ENCODE data around the gene SHISA4.
"Not testable (repeated sequence)": the region's sequence is repeated elsewhere in the genome, so short reads cannot be mapped to it uniquely, and the experiment has no call there.

The SHISA4 gene, protein sequence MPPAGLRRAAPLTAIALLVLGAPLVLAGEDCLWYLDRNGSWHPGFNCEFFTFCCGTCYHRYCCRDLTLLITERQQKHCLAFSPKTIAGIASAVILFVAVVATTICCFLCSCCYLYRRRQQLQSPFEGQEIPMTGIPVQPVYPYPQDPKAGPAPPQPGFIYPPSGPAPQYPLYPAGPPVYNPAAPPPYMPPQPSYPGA

DNA sequence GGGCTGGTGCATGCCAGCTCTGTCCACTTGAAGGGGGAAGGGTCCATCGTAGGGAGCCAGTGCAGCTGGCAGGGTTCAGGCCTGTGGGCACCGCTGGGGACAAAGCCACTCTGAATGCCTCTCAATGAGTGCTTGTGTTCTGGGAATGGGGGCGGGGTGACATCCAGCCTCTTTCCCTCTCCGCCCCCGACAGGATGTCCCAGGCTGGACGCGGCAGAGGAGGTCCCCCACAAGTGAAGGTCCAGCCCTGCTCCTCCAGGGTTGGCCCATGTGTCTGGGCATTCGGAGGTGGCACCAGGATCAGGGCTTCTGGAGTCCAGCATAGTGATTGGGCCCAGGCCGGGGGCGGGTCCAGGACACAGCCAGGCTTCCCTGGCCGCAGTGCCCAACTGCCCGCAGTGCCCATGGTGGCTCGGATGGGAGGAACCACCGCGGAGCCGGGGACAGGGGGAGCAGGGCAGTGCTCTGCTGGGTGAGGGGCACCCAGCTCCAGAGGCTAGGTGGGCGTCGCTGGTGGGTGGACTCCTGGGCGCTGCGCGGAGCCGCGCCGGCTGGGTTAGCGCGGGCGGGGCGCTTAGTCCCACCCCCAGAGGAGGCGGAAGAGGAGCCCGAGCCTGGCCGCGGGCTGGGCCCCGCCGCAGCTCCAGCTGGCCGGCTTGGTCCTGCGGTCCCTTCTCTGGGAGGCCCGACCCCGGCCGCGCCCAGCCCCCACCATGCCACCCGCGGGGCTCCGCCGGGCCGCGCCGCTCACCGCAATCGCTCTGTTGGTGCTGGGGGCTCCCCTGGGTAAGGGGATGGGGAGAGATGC is at the start of gene SHISA4:
TSS of gene SHISA4 (plus strand) at position 617 of the 808 bp plus-strand sequence. CDS start at position 714, 97 bp downstream.
- peak; percentile 73 for DNase-seq

DNA sequence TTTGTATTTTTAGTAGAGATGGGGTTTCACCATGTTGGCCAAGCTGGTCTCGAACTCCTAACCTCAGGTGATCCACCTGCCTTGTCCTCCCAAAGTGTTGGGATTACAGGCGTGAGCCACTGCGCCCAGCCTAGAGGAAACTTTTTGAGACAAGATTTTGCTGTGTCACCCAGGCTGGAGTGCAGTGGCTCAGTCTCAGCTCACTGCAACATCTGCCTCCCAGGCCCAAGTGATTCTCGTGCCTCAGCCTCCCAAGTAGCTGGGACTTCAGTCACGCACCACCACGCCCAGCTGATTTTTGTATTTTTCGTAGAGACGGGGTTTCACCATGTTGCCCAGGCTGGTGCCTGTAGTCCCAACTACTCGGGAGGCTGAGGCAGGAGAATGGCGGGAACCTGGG is 49.6 kb upstream of the SHISA4 start:
- DNase-seq = not testable (repeated sequence)

DNA sequence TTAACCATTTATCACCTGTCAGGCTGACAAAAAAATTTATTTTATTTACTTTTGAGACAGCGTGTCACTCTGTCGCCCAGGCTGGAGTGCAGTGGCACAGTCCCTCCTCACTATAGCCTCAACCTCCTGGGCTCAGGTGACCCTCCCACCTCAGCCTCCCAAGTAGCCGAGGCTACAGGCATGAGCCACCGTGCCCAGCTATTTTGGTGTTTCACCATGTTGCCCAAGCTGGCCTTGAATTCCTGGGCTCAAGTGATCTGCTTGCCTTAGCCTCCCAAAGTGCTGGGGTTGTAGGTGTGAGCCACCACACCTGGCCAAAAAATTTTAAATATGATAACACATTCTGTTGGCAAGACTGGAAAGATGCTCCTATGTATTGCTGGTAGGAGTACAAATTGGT is 48.6 kb upstream of the SHISA4 start:
- no peak for DNase-seq

DNA sequence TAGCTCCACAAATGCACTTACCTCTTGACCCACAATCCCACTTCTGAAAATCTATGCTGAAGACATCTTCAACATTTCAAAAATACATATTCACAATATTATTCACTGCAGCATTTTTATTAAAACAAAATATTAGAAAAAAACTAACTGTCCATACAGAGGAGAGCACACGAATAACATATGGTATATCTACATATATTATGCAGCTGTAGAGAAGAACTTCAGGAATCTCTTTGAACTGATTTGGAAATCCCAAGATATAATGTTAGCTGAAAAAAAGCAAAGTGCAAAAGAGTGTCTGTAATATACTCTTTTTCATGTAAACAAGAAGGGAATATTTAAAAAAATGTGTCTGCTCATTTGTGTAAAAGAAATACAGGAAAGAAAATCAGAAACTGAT is 48.2 kb upstream of the SHISA4 start:
- DNase-seq = no peak

DNA sequence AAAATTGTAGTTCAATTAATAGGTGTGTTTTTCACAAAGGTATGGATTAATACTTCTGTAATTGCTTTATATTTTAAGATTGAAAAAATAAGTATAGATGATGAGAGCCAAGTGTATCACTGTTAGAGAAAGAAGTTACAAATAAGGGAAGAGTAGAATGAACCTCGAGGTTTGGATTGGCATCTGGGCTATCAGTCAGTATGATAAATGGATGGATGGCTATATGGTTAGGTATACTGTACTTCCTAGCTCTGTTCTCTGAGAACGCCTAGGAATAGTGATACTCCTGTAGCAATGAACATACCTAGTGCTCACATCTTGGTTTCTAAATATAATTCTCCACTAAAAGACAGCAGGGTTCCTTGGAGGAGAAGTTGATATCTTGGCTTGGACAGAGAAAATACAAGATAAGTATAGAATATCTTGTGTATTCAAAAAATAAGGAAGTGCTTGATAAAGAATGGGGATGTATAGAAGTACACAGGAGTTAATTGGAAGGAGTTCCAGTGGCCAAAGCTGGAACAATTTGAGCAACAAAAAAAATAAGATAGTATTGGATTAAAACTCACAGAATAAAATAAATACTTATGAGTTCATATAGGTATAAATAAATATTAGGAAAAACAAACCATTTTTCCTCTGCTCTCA is 47.3 kb upstream of the SHISA4 start:
- DNase-seq = no peak

DNA sequence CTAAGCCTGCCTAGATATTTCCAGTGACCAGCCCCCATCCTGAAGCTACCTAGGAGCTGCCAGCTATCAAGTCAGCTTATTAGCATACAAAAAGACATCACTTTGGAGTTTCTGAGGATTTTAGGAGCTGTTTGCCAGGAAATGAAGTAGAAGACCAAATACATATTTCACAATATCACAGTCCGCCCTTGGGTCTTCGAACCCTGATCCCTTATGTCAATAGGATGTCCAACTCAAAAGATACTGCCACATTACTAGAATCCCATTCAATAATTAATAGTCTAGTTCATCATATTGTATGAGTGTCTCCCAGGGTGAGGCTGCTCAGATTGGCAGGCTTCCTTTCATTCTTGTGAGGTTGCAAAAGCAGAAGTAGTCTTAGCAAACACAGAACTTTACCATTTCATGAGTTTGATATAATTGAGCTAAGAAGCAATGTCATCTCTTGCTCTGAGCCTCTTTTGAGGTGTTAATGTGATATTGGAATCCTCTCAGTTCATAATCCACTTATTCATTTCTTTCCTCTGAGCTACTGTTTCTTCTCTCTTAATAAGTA is 46.1 kb upstream of the SHISA4 start:
- DNase-seq = no peak

DNA sequence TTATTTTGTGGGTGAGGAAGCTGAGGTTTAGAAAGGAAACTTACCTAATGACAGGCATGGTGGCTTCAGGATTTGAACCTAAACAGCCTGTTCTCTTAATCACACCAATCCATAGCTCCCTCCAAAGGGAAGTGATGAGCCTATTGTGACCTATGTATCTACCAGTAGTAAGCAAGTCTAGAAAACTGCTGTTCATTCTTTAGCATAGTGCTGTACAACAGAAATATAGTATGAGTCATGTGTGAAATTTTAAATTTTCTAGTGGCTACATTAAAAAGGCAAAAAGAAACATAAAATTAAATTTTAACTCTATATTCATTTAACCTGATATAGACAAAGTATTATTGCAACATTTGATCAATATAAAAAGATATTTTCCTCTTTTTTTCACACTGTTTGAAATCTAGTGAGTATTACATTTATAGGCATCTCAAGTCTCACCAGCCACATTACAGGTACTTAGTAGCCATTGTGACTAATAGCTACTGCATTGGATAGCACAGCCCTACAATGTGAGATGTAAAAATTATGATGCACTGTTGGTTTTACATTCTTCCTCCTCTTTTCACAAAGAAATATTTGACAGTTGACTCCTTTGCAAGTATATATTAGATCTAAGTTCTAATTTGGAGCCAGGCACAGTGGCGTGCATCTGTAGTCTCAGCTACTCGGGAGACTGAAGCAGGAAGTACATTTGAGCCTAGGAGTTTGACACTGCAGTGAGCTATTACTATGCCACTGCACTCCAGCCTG is 43.2 kb upstream of the SHISA4 start:
- DNase-seq = no peak

DNA sequence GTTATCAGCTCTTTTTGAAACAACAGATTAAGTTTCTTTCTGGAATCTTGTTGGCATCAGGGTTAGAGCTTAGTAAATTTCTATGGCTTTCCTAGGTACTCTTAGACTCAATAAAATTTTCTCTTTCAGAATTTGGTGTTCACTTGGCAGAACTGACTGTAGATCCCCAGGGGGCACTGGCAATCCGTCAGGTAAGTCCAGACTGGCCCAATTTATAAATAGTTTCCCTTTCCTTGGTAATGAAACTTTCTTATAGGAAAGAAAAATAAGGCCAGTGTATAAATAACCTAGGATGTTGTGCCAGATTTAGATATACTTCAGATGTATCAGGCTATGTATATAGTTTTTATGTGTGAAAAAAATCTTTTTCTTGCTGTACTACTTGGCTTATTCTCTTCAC is 41.5 kb upstream of the SHISA4 start:
- no peak for DNase-seq

DNA sequence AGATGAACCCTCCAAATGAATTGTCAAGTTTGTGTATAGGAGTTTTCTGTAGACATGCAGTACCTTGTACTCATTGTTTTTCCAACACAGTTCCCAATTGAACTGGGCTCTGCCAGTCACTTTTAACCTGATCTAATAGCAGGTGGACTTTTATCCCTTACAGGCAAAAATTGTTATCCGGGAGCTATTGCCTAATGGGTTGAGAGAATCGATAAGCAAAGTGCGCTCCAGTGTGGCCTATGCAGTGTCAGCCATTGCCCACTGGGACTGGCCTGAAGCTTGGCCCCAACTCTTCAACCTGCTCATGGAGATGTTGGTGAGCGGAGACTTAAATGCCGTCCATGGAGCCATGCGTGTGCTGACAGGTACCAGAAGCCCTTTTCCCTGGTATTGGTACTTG is 40.5 kb upstream of the SHISA4 start:
- no peak for DNase-seq

DNA sequence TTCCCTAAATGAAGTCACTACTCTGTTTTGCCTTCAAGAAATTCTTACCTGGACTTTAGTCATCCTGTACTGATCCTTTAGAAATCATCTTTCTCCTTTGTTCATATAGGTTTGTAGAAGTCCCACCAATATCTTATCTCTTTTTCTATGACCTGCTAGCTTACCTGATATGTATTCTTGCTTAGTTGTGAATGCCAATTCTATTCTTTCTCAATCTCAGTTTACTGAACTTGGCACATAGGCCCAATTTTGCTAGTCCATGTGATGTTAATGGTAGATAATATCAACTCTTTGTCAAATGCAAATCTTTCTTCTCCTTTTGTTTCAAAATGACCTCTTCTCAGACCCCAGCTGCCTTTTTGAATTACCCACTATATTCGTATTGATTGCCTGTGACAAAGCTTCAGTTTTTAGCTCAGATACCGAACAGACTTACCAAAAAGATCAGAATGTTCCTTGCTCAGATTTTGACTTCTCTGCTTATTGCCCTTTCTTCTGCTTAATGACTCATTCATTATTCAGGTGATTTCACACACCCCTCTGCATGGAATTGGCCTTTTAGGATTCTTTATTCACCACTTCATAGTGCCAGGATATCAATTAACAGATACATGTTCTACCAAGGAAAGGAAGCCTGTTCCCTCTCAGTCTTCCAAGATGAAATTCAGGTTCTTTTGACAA is 39.2 kb upstream of the SHISA4 start:
- no peak for DNase-seq

DNA sequence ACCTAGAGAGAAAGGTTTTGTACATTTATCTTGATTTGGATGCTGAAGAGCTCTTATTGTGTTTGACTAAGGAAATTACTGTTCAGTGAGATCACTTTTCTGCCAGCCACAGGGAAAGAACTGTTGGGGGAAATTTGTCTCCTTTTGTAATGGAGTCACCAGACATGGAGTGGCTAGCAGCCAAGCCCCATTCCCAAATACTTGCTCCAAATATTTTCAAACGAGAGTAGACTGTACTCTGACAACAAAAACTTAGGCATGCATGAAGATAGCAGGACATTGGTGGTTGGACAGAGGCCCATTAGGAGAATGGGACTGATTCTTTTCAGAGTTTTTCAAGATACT is 38.7 kb upstream of the SHISA4 start:
- no peak for DNase-seq

DNA sequence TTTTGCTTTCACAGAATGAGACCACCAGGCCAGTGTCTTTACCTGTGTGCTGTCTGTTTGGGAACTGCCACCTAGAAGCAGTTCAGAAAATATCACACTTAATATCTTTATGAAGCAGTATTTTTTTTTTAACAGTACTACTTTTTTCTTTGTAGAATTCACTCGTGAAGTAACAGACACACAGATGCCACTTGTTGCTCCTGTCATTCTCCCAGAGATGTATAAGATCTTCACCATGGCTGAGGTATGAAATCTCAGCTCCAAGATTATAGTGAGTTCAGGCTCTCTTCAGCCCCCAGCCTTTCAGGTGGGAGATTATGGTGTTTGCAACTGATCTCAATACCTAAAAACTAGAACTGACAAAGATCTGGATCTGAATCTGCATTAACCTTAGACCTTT is 36.7 kb upstream of the SHISA4 start:
- no peak for DNase-seq

DNA sequence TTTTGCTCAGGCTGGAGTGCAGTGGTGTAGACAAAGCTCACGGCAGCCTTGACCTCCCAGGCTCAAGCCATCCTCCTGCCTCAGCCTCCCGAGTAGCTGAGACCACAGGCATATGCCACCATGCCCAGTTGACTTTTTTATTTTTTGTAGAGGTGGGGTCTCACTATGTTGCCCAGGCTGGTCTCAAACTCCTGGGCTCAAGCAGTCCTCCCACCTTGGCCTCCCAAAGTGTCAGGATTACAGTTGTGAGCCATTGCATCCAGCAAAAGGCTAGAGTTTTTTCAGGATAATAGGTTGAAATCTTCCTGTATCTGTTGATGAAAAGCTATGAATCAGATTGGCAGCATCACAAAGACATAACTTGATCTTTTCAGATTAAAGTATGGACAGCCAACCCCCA is 32.0 kb upstream of the SHISA4 start:
- DNase-seq = not testable (repeated sequence)

DNA sequence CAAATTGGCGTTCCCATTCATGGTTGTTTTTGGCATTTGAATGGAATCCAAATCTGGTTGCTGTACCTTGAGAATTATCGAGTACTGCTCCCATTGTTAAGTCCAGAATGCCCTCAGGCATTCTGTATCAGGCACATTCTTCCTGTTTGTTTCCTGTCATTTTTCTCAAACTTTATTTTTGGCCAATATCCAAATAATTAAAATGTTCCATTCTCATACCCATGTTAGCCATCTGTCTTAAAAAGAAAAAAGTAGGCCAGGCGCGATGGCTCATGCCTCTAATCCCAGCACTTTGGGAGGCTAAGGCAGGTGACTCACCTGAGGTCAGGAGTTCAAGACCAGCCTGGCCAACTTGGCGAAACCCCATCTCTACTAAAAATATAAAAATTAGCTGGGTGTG is 29.3 kb upstream of the SHISA4 start:
- DNase-seq = no peak

DNA sequence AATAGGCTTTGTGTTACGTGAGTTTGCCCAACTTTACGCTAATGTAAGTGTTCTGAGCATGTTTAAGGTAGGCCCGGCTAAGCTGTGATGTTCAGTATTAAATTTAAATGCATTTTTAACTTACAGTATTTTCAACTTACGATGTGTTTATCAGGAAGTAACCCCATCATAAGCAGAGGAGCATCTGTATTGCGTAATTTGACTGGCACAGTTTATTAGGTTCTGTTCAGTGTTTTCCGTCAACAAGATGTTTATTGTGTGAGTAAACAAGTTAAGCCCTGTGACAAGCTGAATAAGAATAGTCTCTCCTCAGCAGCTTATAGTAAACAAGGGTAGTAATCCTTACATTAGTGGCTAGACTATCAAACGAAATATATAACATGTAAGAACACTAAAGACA is 27.2 kb upstream of the SHISA4 start:
- DNase-seq = no peak

DNA sequence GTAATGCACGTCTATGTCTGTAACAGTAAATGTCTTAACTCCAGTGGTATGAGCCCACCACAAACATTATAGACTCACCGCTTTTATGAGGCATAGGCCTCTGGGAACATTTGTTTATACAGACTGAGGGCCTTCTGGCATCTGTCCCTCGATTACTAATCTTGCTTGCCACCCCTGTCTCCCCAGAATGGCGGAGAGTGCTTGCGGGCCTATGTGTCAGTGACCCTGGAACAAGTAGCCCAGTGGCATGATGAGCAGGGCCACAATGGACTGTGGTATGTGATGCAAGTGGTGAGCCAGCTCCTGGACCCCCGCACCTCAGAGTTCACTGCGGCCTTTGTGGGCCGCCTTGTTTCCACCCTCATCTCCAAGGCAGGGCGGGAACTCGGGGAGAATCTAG is 18.3 kb upstream of the SHISA4 start:
- peak; percentile 83 for DNase-seq

DNA sequence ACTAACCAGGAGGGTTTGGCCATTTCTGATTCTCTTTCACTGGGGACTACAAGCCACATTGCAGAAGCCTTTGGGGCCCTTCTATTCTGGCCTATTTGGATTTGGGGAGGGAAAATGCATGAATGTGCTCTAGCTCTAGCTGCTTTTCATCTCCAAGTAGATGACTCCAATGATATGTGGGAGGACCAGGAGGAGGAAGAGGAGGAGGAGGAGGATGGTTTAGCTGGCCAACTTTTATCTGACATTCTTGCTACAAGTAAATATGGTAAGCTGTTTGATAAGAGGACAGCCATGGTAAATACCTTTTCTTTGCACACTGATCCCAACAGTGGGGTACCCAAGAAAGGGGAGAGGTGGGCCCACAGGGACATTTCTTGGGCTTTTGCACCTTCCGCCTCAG is 14.0 kb upstream of the SHISA4 start:
- no peak for DNase-seq

DNA sequence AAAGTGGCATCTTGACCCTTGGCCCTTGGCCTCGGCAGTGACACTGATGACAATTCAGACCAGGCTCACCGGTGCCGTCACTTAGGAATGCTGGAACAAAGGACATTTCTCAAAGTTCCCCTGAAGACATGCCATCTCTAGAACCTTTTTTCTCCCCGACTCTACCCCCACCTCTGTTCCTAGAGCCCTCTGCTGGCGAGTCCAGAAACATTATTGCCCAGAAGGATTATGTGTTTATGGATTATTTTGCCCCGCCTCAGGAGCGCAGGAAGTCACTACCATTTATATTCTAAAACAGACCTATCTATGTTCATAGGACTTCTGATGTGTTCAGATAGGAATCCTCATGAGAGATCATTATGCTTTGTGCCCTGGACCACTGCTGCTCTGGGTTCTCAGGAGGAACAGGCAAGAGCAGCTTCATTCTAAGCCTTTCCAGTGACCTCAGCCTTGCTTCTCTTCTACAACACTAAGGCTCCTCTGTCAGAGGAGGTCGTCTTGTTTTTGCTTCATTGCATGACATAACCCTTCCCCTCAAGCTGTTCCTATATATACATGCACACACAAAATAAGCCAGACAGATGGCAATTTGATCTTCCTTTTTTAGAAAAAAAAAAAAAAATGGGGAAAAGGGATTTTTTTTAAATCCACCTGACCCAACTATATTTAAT is 12.4 kb upstream of the SHISA4 start:
- DNase-seq = no peak

DNA sequence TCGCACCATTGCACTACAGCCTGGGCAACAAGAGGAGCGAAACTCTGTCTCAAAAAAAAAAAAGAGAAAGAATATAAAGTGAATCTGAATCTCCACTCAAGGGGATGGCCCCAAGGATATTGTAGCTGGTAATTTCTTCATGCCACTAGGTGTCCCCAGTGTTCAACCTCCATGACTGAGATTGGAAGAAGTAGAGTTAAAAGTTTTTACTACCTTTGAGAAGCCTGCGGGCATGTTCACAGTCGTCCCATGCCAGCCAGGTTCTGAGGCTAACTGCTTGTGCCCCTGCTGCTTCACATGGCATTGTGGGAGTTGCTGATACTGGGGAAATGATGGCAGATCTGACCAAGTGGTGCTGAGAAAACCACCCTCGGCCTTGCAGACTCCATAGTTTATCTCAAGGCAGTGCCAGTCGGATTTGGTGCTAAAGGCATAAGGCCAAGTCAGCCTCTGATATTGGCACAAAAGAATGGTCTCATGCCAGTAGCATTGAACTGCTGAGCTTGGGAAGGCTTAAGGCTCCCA is 10.8 kb upstream of the SHISA4 start:
- DNase-seq = peak; percentile 24

DNA sequence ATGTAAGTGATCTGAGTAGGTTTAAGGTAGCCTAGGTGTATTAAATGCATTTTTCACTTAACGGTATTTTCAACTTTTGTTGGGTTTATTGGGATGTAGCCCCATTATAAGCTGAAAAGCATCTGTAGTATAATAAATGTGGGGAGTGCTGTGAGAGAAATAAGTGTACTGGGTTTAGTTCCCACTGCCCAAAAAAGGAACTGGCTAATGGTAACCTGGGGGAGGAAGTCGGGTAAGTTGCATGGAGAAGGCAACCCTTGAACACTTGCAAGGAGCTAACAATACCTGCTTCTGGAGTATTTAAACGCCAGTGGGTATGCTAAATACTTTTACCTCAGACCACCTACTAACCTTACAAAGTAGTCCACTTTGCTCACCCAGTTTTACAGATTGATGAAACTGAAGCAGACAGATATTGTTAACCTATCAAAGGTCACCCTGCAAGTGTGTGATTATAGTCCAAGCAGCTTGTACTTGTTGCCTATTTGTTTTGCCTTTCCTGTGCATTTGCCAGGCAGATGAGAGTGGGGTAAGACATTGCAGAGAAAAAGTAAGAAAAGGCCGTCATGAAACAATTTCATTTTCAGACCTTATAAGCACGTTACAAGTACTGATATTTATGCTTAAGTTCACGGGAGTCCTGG is 7.6 kb upstream of the SHISA4 start:
- DNase-seq = no peak

DNA sequence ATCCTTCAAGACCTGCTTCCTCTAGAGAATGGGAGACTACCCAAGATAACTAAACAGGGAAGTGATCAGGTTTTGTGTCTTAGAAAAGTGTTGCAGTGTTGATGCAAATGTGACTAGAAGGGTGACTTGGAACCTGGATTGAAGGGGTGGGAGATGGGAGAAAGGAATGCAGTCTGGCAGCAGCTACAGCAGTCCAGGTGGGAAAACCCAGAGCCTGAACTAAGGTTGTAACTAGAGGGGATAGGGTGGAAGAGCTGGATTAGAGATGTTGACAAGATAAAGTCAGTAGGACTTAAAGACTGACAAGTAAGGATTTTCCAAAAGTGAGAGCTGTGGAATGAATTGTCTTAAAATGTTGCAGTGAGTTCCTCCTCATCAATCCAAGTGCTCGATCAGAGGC is 7.1 kb upstream of the SHISA4 start:
- no peak for DNase-seq

All from T1000 (cell line).